Activated CD4-positive, alpha-beta T cell treated with anti-CD3 and anti-CD28 coated beads for 48 hours (primary cell): Measurements from ENCODE around the gene EFHD2.
"Not testable (repeated sequence)": the region's sequence is repeated elsewhere in the genome, so short reads cannot be mapped to it uniquely, and the experiment has no call there.

Experiments
- DNase-seq: peaks from one replicate; pipeline ENCODE4 v3.0.0-alpha.2; 2020

Gene EFHD2

GRCh38 chr1:15389828-15390227 is 19.9 kb upstream of the EFHD2 start:
- not testable (repeated sequence) for DNase-seq

- no peak for DNase-seq
Measured at GRCh38 chr1:15390667-15391066, 19.0 kb upstream of the EFHD2 start.

- no peak for DNase-seq
Measured at GRCh38 chr1:15391366-15391765, 18.3 kb upstream of the EFHD2 start.

- DNase-seq, result no peak
Measured at GRCh38 chr1:15393475-15394257, 16.0 kb upstream of the EFHD2 start.

GRCh38 chr1:15394258-15394690 is 15.4 kb upstream of the EFHD2 start:
- no peak for DNase-seq

GRCh38 chr1:15397236-15397635 is 12.5 kb upstream of the EFHD2 start:
- no peak for DNase-seq

- no peak for DNase-seq
Measured at GRCh38 chr1:15399710-15400109, 10.0 kb upstream of the EFHD2 start.

- DNase-seq, result no peak
Measured at GRCh38 chr1:15400627-15401026, 9.1 kb upstream of the EFHD2 start.

- no peak for DNase-seq
Measured at GRCh38 chr1:15401391-15402055, 8.2 kb upstream of the EFHD2 start.

GRCh38 chr1:15402809-15403450 is 6.8 kb upstream of the EFHD2 start:
- no peak for DNase-seq

GRCh38 chr1:15403962-15404580 is 5.6 kb upstream of the EFHD2 start:
- no peak for DNase-seq

GRCh38 chr1:15405106-15405850 is 4.4 kb upstream of the EFHD2 start:
- no peak for DNase-seq

- DNase-seq, result no peak
Measured at GRCh38 chr1:15406614-15407559, 2.8 kb upstream of the EFHD2 start.

- DNase-seq, result no peak
Measured at GRCh38 chr1:15407580-15407979, 2.1 kb upstream of the EFHD2 start.

- DNase-seq, result no peak
Measured at GRCh38 chr1:15408890-15409387, 749 bp upstream of the EFHD2 start.

- peak; percentile 30 for DNase-seq
Measured at GRCh38 chr1:15410223-15410883, 665 bp downstream of the EFHD2 start.

- peak; percentile 28 for DNase-seq
Measured at GRCh38 chr1:15410884-15411245, 1.2 kb downstream of the EFHD2 start.

- peak; percentile 48 for DNase-seq
Measured at GRCh38 chr1:15411593-15412137, 2.0 kb downstream of the EFHD2 start.

GRCh38 chr1:15412175-15412800 is 2.6 kb downstream of the EFHD2 start:
- peak; percentile 71 for DNase-seq

GRCh38 chr1:15412843-15413242 is 3.2 kb downstream of the EFHD2 start:
- no peak for DNase-seq
